Measurements from ENCODE around the gene MUC5B. TPM values are rescaled to one million over a fixed set of nuclear protein-coding genes. Genes with fewer than 3 reads are reported as not detected.

MUC5B gene
- total RNA-seq, 1 donor = not detected

DNA sequence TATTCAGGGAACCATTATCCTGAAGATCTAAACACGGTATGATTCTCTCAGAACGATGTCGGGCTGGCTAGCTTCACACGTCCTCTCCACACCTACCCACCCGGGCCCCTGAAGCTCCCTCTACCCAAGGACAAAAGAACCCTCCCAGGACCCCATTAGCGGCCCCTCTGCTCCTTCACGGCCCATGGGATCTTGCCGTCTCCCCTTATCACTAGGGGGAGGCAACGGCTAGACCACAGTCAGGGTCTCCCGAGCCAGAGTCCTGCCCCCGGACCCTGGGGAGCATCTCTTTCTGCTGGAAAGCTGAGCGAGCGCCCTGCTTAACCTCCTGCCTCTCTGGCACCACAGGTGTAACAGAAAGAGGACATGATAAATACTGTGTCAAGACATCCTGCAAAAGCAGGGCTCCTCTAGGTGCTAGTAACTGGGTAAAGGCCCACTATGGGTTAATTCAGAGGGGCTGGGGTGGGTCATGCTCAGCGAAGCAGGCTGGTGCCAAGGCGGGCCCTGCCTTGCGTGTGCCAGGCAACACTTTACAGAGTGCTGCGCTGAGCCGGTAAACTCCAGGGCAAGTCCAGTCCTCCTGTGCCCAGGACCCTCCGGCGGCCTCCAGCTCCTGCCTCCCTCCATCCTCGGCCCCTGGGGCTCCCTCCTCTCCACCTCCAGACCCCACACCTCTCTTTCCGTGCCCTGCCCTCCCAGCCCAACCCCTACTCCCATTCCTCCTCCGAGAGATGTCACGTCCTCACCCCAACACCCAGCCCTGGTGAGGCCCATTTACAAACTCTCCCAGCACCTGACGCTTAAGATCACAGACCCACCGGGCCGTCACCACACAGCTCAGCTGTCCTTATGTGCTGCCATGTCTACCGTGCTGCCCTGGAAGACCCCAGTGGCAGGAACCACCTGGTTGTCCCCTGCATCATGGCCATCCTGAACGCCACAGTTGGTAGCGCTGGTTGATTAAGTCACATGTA, 83.6 kb downstream of the MUC5B start:
- no peak for DNase-seq (ENCODE audit: low read depth)
- no peak overlapping the region for H3K4me3 ChIP-seq (ENCODE audit: low read depth, low read length)
- TF ChIP-seq, protein P1, sequence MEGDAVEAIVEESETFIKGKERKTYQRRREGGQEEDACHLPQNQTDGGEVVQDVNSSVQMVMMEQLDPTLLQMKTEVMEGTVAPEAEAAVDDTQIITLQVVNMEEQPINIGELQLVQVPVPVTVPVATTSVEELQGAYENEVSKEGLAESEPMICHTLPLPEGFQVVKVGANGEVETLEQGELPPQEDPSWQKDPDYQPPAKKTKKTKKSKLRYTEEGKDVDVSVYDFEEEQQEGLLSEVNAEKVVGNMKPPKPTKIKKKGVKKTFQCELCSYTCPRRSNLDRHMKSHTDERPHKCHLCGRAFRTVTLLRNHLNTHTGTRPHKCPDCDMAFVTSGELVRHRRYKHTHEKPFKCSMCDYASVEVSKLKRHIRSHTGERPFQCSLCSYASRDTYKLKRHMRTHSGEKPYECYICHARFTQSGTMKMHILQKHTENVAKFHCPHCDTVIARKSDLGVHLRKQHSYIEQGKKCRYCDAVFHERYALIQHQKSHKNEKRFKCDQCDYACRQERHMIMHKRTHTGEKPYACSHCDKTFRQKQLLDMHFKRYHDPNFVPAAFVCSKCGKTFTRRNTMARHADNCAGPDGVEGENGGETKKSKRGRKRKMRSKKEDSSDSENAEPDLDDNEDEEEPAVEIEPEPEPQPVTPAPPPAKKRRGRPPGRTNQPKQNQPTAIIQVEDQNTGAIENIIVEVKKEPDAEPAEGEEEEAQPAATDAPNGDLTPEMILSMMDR (IDR thresholded peaks at IDR 0.05; ENCODE audit: insufficient read depth, low read length) = no peak

DNA sequence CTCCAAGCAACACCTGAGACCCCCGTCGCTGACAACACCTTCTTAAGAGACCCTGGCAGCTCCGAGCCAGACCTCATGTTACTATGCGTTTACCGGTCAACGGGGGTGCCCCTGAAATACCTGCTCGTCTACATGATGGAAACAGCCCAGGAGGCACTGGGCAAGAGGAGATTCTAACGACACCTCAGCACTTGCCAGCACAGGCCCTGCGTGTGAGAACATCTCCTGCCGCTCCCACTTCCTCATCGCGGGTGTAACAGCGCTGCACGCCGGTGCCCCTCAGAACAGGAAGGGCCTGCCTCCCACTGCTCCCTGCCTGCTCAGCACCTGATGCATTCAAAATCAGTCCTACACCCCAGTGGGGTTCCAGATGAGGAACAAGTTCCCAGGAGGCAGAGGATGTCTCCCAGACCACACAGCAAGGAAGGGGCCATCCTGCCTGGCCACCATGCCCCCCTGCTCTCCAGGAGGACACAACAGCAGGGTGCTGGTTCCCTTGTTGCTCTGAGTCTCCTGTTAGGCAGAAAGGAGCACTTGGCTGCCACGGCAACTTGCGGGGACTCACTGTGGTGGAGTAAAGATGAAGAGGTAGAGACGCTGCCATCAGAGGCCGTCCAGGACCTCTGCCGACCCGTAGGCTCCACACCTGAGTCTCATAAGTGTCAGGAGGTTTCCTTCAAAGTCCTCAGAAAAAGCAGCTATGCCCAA, 84.5 kb downstream of the MUC5B start:
- TF ChIP-seq, protein P1 (IDR thresholded peaks at IDR 0.05; ENCODE audit: insufficient read depth, low read length) = no peak
- H3K4me3 ChIP-seq (ENCODE audit: low read depth, low read length) = no peak overlapping the region
- DNase-seq (ENCODE audit: low read depth) = no peak

DNA sequence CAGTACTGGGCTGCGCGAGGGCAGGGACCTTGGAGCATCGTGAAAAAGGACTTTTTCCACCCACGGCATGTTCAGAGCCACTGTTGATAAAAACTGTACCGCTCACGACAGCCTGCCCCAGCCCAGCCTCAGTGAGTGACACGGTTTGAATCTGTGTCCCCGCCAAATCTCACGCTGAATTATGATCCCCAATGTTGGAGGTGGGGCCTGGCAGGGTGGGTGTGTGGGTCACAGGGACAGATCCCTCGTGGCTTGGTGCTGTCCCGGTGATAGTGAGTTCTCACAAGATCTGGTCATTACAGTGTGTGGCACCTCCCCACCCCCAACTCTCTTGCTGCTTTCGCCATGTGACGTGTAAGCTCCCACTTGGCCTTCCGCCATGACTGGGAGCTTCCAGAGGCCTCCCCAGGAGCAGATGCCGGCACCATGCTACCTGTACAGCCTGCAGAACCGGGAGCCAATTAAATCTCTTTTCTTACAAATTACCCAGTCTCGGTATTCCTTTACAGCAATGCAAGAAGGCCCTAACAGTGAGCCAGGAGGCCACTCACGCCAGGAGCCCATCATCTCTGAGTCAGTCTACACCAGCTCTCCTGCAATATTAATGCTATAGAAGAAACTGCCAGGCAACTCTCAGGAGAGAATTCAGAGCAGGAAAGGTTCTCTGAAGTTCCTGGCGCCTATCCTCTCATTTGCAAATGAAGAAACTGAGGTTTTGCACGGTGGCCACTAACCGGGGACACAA, 85.3 kb downstream of the MUC5B start:
- peak; percentile 52 for DNase-seq (ENCODE audit: low read depth)
- peak overlapping the region; percentile 74 for H3K4me3 ChIP-seq (ENCODE audit: low read depth, low read length)
- TF ChIP-seq, protein P1 (IDR thresholded peaks at IDR 0.05; ENCODE audit: insufficient read depth, low read length) = no peak

DNA sequence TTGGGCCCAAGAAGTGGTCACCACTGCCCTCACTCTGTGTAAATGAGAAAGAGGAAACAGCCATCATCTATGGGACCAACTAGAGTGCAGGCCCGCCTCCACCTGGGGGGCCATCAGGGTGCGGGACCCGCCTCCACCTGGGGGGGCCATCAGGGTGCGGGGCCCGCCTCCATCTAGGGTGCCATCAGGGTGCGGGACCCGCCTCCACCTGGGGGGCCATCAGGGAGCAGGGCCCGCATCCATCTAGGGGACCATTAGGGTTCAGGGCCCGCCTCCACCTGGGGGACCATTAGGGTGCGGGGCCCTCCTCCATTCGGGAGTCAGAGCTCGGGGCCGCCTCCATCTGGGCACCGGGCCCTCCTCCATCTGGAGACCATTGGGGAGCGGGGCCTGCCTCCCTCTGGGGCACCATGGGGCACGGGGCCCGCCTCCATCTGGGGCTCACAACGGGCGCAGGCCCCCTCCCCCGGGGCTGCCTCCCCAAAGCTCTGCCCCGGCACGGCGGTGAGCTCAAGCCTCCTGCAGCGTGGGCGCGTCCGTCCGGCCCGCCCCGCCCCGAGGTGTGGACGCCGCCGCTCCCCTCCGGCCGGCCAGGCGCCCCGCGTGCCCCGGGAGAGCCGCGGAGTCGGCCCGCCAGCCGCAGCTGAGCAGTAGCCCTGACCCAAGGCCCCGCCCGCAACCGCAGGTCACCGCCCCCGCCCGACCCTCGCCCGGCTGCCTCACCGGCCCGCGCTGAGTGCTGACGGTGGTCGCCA, 86.1 kb downstream of the MUC5B start:
- TF ChIP-seq, protein P1 (IDR thresholded peaks at IDR 0.05; ENCODE audit: insufficient read depth, low read length) = no peak
- peak; percentile 7 for DNase-seq (ENCODE audit: low read depth)
- H3K4me3 ChIP-seq (ENCODE audit: low read depth, low read length) = peak overlapping the region; percentile 74

DNA sequence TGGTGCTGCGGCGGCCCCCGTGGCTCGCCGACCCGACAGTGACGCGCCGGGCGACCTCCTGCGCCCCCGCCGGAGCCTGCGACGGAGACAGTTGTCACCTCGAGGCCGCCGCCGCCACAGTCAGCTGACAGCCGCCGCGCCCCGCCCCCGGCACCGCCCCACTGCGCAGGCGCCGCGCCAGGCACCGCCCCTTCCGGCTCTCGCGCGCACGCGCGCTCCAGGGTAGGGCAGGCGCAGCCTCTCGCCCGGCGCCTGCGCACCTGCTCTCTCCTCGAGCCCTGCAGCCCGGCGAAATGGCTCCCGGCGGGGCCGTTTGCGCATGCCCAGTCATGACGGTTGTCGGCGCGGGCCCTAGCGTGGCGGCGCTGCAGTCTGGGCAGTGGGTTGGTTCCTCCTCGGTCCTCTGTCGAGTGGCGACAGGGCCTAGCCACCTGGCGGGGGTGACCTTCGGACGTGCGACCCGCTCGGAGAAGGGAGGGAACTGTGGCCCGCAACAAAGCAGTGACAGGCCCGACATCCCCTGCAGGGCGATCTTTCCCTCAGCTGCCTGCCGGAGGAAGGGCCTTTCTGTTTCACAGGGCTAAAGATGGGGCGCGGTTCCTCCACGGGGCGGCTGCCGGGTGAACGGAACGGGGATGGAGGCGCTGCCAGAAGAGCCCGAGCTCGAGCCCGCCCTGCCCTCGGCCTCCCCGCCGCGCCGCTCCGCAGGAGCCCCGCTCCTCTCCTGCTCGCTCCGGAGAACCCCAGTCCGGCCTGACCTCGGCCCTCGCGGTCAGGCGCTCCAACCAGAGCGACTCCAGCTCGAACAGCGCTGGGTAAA, 86.8 kb downstream of the MUC5B start, which contains the start of gene TOLLIP:
TSS of gene TOLLIP (minus strand) at position 135 of the 820 bp plus-strand sequence. CDS start at position 1, 134 bp downstream.
- H3K4me3 ChIP-seq (ENCODE audit: low read depth, low read length) = peak within 1 kb of the TSS; percentile 74
- TF ChIP-seq, protein P1 (IDR thresholded peaks at IDR 0.05; ENCODE audit: insufficient read depth, low read length) = peak; percentile 31
- DNase-seq (ENCODE audit: low read depth) = peak; percentile 90

Measured in fibroblast of the aortic adventitia (primary cell).